ENCODE measurements around the gene TEPSIN.
A peak's percentile ranks its signal among the peaks of the same experiment; 100 is the strongest.

TEPSIN gene

DNA sequence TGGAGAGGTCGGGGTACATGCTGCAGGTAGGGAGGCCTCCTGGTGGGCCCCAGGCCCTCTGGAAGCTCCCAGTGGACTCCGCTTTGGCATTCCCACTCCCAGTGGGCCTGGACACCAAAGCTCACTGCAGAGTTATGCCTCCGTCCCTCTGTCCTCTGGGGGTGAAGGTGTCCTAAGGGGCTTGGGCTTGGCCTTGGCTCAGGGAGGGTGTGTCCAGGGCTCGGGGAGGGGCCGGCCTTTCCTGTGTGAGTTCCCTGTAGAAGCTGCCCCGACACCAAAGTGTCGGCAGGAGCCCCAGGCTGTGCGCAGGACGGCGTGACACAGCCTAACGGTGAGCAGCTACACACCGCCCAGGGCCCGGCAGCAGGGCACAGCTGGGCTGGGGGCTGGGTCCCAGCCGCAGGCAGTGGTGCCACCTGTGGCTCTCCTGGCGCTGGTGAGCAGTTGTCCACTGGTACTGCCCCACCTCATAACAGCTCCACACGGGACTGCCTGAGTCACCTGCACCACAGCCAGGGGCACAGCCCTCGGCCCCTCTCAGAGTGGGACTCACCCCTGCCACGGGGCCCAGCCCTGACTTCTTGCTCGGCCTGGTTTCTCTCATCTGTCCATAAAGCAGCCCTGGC lies 6.1 kb downstream of the TEPSIN start:
- H3K4me2 ChIP-seq = no peak overlapping the region
- H3K27ac ChIP-seq = no peak overlapping the region
- no peak overlapping the region for H3K4me3 ChIP-seq (IDR thresholded peaks at IDR 0.05; ENCODE audit: insufficient read depth, low read depth, low read length)
- no peaks in the 10 kb centered on the region for H4K20me1 ChIP-seq (ENCODE audit: insufficient read depth)
- H3K27me3 ChIP-seq (ENCODE audit: insufficient read depth, low read depth) = no peaks in the 10 kb centered on the region
- no peaks in the 10 kb centered on the region for H3K36me3 ChIP-seq (ENCODE audit: insufficient read depth)
- no peak overlapping the region for H2AFZ ChIP-seq (ENCODE audit: low read depth)
- H3K9ac ChIP-seq = no peak overlapping the region
- peaks cover under 1% of the 10 kb centered on the region for H3K79me2 ChIP-seq (ENCODE audit: insufficient read depth, low read depth)
- peaks cover 4% of the 10 kb centered on the region for H3K4me1 ChIP-seq (ENCODE audit: low read depth, poor library complexity, severe bottlenecking)
- TF ChIP-seq, protein P1, sequence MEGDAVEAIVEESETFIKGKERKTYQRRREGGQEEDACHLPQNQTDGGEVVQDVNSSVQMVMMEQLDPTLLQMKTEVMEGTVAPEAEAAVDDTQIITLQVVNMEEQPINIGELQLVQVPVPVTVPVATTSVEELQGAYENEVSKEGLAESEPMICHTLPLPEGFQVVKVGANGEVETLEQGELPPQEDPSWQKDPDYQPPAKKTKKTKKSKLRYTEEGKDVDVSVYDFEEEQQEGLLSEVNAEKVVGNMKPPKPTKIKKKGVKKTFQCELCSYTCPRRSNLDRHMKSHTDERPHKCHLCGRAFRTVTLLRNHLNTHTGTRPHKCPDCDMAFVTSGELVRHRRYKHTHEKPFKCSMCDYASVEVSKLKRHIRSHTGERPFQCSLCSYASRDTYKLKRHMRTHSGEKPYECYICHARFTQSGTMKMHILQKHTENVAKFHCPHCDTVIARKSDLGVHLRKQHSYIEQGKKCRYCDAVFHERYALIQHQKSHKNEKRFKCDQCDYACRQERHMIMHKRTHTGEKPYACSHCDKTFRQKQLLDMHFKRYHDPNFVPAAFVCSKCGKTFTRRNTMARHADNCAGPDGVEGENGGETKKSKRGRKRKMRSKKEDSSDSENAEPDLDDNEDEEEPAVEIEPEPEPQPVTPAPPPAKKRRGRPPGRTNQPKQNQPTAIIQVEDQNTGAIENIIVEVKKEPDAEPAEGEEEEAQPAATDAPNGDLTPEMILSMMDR (conservative IDR thresholded peaks at IDR 0.05; ENCODE audit: low read depth, low read length) = no peak

- no peaks in the 10 kb centered on the region for H3K27me3 ChIP-seq (ENCODE audit: insufficient read depth, low read depth)
- TF ChIP-seq, protein P1 (conservative IDR thresholded peaks at IDR 0.05; ENCODE audit: low read depth, low read length) = no peak
- no peak overlapping the region for H3K4me3 ChIP-seq (IDR thresholded peaks at IDR 0.05; ENCODE audit: insufficient read depth, low read depth, low read length)
- H3K36me3 ChIP-seq (ENCODE audit: insufficient read depth) = no peaks in the 10 kb centered on the region
- H3K4me2 ChIP-seq = no peak overlapping the region
- no peaks in the 10 kb centered on the region for H3K4me1 ChIP-seq (ENCODE audit: low read depth, poor library complexity, severe bottlenecking)
- H3K27ac ChIP-seq = no peak overlapping the region
- no peaks in the 10 kb centered on the region for H4K20me1 ChIP-seq (ENCODE audit: insufficient read depth)
- no peak overlapping the region for H3K9ac ChIP-seq
- H2AFZ ChIP-seq (ENCODE audit: low read depth) = no peak overlapping the region
- no peaks in the 10 kb centered on the region for H3K79me2 ChIP-seq (ENCODE audit: insufficient read depth, low read depth)
These were observed 6.9 kb downstream of the TEPSIN start for GRCh38 chr17:81231766-81232581.

DNA sequence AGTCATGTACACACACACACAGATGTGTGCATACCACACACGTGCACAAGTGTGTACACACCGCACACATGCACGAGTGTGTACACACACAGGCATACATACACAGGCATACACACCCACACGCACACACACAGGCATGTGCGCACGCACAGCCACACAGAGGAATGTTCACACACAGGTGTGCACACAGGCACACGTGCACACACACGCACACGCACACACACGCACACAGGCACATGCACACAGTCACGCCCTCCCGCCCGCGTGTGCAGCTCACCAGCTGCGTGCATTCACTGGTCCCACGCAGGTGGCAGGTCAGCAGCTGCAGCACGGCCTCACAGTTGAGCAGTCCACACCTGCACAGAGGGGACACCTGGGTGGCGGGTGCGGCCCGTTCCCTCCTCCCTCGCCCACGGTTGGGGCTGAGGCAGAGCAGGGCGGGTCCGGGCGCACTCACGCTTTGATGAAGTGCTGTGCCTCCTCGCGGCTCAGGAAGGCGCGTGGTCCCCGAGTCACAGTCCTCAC lies 7.7 kb downstream of the TEPSIN start:
- H3K27me3 ChIP-seq (ENCODE audit: insufficient read depth, low read depth) = no peaks in the 10 kb centered on the region
- H3K79me2 ChIP-seq (ENCODE audit: insufficient read depth, low read depth) = no peaks in the 10 kb centered on the region
- H3K9ac ChIP-seq = no peak overlapping the region
- H2AFZ ChIP-seq (ENCODE audit: low read depth) = no peak overlapping the region
- no peak overlapping the region for H3K27ac ChIP-seq
- H3K4me2 ChIP-seq = no peak overlapping the region
- no peaks in the 10 kb centered on the region for H4K20me1 ChIP-seq (ENCODE audit: insufficient read depth)
- no peaks in the 10 kb centered on the region for H3K36me3 ChIP-seq (ENCODE audit: insufficient read depth)
- H3K4me3 ChIP-seq (IDR thresholded peaks at IDR 0.05; ENCODE audit: insufficient read depth, low read depth, low read length) = no peak overlapping the region
- TF ChIP-seq, protein P1 (conservative IDR thresholded peaks at IDR 0.05; ENCODE audit: low read depth, low read length) = no peak
- H3K4me1 ChIP-seq (ENCODE audit: low read depth, poor library complexity, severe bottlenecking) = no peaks in the 10 kb centered on the region

DNA sequence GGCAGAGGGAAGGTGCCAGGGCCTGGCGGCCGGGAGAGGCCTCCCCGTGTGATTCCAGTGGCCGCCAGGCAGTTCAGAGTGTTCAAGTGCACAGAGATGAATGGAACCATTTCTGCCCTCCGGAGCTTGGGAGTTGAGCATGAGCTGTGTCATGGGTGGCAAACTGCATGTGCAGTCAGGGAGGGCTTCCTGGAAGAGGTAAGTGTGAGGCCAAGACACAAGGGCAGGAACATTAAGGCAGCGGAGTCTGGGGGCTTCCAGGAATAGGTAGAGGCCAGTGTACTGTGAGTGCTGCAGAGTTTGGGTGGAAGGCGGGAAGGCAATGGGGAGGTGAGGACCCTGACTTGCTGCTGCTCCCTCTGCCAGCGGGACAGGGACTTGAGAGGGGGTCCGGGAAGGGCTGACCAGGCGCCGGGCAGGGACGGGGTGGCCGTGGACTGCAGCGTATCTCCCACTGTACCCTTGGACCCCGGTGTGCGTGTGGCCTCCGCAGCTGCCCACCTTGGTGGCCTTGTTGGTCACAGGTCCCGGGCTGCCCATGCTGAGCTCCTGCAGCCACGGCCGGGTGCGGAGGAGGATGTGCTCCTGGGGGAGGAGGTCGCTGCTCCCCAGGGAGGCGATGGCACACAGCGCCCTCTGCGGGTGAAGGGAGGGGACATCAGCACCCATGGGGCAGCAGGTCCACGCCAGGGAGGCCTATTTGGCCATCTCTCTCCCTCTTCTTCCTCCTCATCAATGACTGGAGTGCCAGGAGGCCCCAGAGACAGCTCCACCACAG lies 8.6 kb downstream of the TEPSIN start:
- Histone ChIP-seq H3K4me2 (no peak overlapping the region), H3K4me1 (ENCODE audit: low read depth, poor library complexity, severe bottlenecking) (no peaks in the 10 kb centered on the region), H3K4me3 (IDR thresholded peaks at IDR 0.05; ENCODE audit: insufficient read depth, low read depth, low read length) (no peak overlapping the region), H3K27me3 (ENCODE audit: insufficient read depth, low read depth) (no peaks in the 10 kb centered on the region), H4K20me1 (ENCODE audit: insufficient read depth) (no peaks in the 10 kb centered on the region), H3K79me2 (ENCODE audit: insufficient read depth, low read depth) (no peaks in the 10 kb centered on the region), H3K36me3 (ENCODE audit: insufficient read depth) (no peaks in the 10 kb centered on the region), H2AFZ (ENCODE audit: low read depth) (no peak overlapping the region), H3K9ac (no peak overlapping the region), H3K27ac (no peak overlapping the region)
- TF ChIP-seq, protein P1 (conservative IDR thresholded peaks at IDR 0.05; ENCODE audit: low read depth, low read length) = peak; percentile 22; the same call in 1 of the 2 replicates
